ENCODE results near the gene GZMM. TPM values are rescaled to one million over a fixed set of nuclear protein-coding genes. Genes with fewer than 3 reads are reported as not detected.
A peak's percentile ranks its signal among the peaks of the same experiment; 100 is the strongest.

GZMM gene
- 0.27 TPM for total RNA-seq

DNA sequence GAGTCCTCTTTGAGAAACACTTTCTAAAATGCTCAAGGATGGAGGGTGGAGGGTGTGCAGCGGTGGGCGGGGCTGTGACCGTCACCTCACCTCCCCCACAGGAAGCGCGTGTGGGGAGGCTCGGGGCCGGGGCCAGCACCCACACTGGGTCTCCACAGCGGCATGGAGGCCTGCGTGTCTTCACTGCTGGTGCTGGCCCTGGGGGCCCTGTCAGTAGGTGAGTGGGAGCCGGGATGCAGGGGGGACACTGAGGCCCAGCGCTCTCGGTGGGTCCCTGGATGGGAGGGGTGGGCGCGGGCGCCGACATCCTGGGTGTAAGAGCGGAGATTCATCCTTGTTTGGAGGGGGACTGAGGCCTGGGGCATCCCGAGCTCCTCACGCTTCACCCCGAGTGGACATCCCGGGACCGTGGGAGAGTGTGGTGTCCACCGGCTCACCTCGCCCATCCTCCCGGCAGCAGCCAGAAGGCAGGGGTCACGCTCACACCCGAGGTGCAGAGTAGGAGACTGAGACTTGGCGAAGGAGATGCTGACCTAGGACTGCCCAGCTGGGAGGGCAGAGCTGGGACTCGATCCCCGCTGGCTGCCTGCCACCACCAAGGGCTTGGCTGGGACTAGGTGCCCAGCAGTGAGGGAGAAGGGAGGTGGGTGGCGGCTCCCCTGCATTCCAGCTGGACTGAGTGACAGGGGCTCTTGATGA, at the start of gene GZMM:
Gene GZMM (plus strand): TSS at position 144 of the 699 bp plus-strand sequence. CDS start 19 bp downstream, at position 163.
- DNase-seq (ENCODE audit: low read depth in 2 of 3, low spot score in 2 of 3): peak in 2 of 3 donors; percentile 32 to 49

GRCh38 chr19:494171-495080, 49.4 kb upstream of the GZMM start:
- no peak for DNase-seq (ENCODE audit: low read depth in 2 of 3, low spot score in 2 of 3)

GRCh38 chr19:495081-495401, 48.8 kb upstream of the GZMM start:
- no peak for DNase-seq (ENCODE audit: low read depth in 2 of 3, low spot score in 2 of 3)

- peak in 1 of 3 donors; percentile 50 for DNase-seq (ENCODE audit: low read depth in 2 of 3, low spot score in 2 of 3)
These were observed 48.3 kb upstream of the GZMM start for GRCh38 chr19:495402-496111.

DNA sequence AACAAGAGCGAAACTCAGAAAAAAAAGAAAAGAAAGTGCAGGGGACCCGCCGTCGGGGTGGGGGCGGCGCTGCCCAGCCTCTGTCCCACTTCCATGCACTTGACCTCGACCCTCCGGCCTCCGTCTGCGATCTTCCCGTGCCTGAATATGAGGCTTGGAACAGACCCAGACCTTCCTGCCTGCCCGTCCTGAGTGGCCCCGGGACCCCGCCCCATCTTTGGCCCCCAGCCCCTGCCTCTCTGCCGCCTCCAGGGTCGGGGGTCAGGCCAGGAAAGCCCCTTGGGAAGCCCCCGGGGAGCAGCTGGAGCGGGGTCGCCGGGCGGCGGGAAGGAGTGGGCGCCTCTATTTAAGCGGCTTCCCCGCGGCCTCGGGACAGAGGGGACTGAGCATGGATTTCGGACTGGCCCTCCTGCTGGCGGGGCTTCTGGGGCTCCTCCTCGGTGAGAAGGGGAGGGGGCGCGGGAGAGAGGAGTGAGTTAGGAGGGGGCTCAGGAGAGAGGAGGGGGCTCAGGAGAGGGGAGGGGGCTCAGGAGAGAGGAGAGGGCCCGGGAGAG, 47.7 kb upstream of the GZMM start, which contains the start of gene MADCAM1:
Gene MADCAM1 (plus strand): TSS at position 375 of the 554 bp plus-strand sequence. CDS start 14 bp downstream, at position 389.
- DNase-seq (ENCODE audit: low read depth in 2 of 3, low spot score in 2 of 3): no peak

GRCh38 chr19:496986-497385, 46.9 kb upstream of the GZMM start:
- DNase-seq (ENCODE audit: low read depth in 2 of 3, low spot score in 2 of 3): no peak

DNA sequence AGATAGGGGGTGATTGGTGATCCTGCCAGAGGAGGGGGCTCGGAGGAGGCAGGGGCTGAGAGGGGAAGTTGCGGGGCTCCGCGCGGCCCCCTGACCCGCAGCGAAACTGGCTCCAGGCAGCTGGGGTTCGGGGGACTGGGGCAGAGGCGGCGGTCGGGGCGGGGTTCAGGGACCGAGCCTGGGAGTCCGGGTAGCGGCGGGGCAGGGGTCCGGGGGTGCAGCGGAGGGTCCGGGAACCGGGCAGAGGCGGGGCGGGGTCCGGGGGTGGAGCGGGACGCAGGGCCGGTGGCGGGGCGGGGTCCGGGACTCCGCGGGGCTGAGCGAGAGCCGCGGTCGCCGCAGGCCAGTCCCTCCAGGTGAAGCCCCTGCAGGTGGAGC, 46.4 kb upstream of the GZMM start:
- DNase-seq (ENCODE audit: low read depth in 2 of 3, low spot score in 2 of 3): no peak

GRCh38 chr19:497869-498510, 45.9 kb upstream of the GZMM start:
- DNase-seq (ENCODE audit: low read depth in 2 of 3, low spot score in 2 of 3): no peak

GRCh38 chr19:498511-498891, 45.4 kb upstream of the GZMM start:
- no peak for DNase-seq (ENCODE audit: low read depth in 2 of 3, low spot score in 2 of 3)

DNA sequence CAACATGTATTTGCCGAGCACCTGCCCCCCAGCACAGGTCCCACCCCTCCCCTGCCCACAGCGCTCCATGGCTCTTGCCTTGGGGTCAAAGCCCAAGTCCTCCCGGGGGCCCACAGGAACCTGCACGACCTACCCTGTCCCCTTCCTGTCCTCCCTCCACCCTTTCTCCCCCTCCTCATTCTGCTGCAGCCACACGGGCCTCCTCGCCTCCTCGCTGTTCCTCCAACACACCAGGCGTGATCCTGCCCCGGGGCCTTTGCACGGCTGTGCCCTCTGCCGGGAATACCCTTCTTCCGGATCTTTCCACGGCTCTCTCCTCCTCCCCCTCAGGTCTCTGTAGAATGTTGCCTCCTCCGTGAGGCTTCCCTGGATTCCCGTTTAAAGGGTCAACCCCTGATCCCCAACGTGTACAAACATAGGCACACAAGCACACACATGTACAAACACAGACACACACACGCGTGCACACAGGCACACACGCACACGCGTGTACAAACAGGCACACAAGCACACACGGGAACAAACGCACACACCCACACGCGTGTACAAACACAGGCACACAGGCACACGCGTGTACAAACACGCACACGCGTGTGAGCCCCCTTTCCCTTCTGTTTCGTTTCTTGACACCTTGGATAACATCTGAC, 44.8 kb upstream of the GZMM start:
- no peak for DNase-seq (ENCODE audit: low read depth in 2 of 3, low spot score in 2 of 3)

- DNase-seq (ENCODE audit: low read depth in 2 of 3, low spot score in 2 of 3): no peak
These were observed 42.2 kb upstream of the GZMM start for GRCh38 chr19:501646-502045.

GRCh38 chr19:504616-505015, 39.2 kb upstream of the GZMM start:
- DNase-seq (ENCODE audit: low read depth in 2 of 3, low spot score in 2 of 3): no peak

GRCh38 chr19:506404-507285, 37.2 kb upstream of the GZMM start:
- peak; percentile 93 to 100 (median 96) for DNase-seq (ENCODE audit: low read depth in 2 of 3, low spot score in 2 of 3)

DNA sequence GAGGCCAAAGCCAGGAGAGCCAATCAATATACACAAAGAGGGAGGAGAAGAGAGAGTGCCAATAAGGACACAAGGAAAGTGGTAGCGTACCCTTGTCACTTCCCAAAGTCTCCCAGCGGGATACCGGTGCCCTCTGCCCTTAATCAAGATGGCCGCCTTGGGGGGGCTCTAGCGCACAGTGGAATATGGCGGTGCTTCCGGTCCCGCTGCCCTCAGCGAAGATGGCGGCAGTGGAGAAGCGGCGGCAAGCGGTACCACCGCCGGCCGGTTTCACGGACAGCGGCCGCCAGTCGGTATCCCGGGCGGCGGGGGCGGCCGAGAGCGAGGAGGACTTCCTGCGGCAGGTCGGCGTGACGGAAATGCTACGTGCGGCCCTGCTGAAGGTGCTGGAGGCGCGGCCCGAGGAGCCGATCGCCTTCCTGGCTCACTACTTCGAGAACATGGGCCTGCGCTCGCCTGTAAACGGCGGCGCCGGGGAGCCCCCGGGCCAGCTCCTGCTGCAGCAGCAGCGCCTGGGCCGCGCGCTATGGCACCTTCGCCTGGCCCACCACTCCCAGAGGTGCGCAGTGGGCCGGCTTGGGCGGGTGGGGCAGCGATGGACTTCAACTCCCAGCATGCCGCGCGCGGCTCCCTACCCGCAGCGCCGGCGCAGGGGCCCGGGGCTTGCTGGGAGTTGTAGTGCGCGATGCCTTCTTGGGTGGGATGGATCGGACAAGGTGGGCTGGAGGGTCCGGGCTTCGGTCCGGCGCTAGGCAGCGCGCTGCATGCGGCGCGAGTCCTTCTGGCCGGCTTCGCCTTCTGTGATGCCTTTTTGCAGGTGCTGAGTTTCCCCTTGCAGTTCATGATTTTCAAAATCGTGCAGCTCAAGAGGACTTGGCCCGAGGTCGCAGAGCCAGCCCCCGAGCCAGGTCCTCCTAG, 36.3 kb upstream of the GZMM start, which contains the start of gene TPGS1:
Gene TPGS1 (plus strand): TSS at position 212 of the 918 bp plus-strand sequence. CDS start 10 bp downstream, at position 222.
- peak; percentile 70 to 99 (median 73) for DNase-seq (ENCODE audit: low read depth in 2 of 3, low spot score in 2 of 3)

DNA sequence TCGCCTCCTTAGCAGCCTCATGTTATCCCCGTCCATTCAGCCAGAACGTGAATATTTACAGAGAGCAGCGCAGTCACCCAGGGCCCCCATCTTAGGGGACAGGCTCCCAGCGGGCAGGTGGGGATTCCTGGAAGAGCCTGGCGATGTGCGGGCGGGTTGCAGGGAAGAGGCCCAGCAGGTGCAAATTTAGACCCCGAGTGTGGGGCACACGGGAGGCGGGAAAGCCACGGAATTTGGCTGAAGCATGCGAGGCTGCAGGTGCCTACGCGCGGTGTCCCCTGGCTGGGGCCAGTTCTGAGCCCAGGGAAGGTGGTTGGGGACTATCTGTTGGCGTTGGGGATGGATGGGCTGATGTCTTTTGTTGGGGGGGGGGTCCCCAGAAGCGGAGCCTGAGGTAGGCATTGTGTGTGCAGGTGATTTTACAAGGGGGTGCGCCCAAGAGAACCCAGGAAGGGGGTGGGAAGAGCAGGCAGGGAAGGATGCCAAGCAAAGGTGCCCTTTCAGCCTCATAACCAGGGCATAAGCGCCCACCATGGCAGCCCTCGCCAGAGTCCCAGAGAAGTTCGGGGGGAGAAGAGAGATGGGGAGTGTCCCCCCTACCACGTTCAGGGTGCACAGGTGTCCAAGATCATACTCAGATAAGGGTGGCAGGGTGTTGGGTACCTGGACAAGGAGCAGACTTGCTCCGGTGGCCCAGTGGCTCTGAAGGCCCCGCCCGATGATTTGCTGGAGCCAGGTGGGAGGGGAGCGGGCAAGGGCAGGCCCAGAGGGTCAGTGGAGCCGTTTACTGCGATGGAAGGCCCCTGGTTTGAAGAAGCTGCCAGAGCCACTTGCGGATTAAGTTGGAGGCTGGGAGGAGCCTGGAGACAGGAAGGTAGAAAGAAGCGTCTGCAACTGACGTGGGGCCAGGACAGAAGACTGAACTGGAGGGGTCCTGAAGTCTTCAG, 35.4 kb upstream of the GZMM start:
- no peak for DNase-seq (ENCODE audit: low read depth in 2 of 3, low spot score in 2 of 3)

DNA sequence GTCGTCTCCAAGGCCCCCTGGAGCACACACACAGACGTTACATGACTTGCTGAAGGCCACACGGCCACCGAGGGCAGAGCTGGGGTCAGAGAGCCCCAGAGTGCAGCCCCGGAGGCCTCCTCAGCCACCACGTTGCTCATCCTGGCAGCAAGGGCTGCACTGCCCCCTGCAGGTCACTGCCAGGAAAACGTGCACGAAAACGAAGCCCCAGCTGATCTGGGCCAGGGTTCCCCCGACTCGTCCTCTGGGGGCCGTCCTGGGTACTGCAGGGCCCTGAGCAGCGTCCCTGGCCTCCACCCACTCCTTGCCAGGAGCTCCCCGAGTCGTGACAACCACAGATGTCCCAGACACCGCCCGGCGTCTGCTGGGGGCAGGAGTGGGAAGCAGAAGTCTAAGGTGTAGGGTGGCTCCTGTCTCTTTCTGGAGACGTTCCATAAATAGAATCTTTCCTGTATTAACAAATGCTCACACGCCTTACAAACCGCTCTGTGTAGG, 33.2 kb upstream of the GZMM start:
- peak; percentile 93 to 95 (median 93) for DNase-seq (ENCODE audit: low read depth in 2 of 3, low spot score in 2 of 3)

Measured in hematopoietic multipotent progenitor cell (in vitro differentiated cells).